HepG2 (cell line): ENCODE results near the gene ANG. TPM values are rescaled to one million over a fixed set of nuclear protein-coding genes. Genes with fewer than 3 reads are reported as not detected.

Experiments used
- ATM ChIP-seq: fragments of 450-650 bp; IDR thresholded peaks from 2 replicates; pipeline ENCODE4 v1.7.1; 2017; ENCODE audit warnings: mild to moderate bottlenecking, borderline replicate concordance
- CC2D1A ChIP-seq: sonication (generic); formaldehyde crosslinking; IDR thresholded peaks from 2 replicates; pipeline ENCODE4 v1.8.1; 2023; ENCODE audit warnings: mild to moderate bottlenecking, missing genetic modification reagents
- CCAR2 ChIP-seq: fragments of 200-400 bp; formaldehyde crosslinking; optimal IDR thresholded peaks from 2 replicates; pipeline ENCODE3; 2018; ENCODE audit warnings: low read depth, mild to moderate bottlenecking, low read length, moderate library complexity
- CHD4 ChIP-seq: fragments of 200-600 bp; sonication (generic); IDR thresholded peaks from 2 replicates; pipeline ENCODE4 v1.7.0; 2017; ENCODE audit warnings: mild to moderate bottlenecking, low read length, borderline replicate concordance
- ELF4 ChIP-seq: sonication (generic); formaldehyde crosslinking; IDR thresholded peaks from 2 replicates; pipeline ENCODE4 v1.5.0; 2020; ENCODE audit warnings: missing genetic modification reagents, mild to moderate bottlenecking, moderate library complexity, borderline replicate concordance
- FOXJ3 ChIP-seq: sonication (generic); formaldehyde crosslinking; IDR thresholded peaks from 2 replicates; pipeline ENCODE4 v1.4.0; 2020; ENCODE audit warnings: missing genetic modification reagents, mild to moderate bottlenecking, borderline replicate concordance
- FOXO1 ChIP-seq: sonication (generic); formaldehyde crosslinking; IDR thresholded peaks from 2 replicates; pipeline ENCODE4 v1.4.0; 2020; ENCODE audit warnings: missing genetic modification reagents
- HES4 ChIP-seq: sonication (generic); formaldehyde crosslinking; IDR thresholded peaks from 2 replicates; pipeline ENCODE4 v1.9.0; 2021; ENCODE audit warnings: mild to moderate bottlenecking, missing genetic modification reagents, borderline replicate concordance
- HNF4A ChIP-seq: sonication (generic); formaldehyde crosslinking; IDR thresholded peaks from 2 replicates; pipeline ENCODE4 v1.4.0; 2020; ENCODE audit warnings: missing genetic modification reagents
- MAF1 ChIP-seq: sonication (generic); formaldehyde crosslinking; IDR thresholded peaks from 2 replicates; pipeline ENCODE4 v1.5.0; 2020; ENCODE audit warnings: missing genetic modification reagents, borderline replicate concordance
- MYC ChIP-seq: sonication (generic); formaldehyde crosslinking; IDR thresholded peaks from 2 replicates; pipeline ENCODE4 v1.9.0; 2021; ENCODE audit warnings: missing genetic modification reagents, borderline replicate concordance
- NFKB2 ChIP-seq: sonication (generic); formaldehyde crosslinking; IDR thresholded peaks from 2 replicates; pipeline ENCODE4 v1.4.0; 2020; ENCODE audit warnings: missing genetic modification reagents, borderline replicate concordance
- RARA ChIP-seq: IDR thresholded peaks from 2 replicates; pipeline ENCODE4 v1.6.1; 2016; ENCODE audit warnings: missing genetic modification reagents, missing compliant biosample characterization
- SAP130 ChIP-seq: IDR thresholded peaks from 2 replicates; pipeline ENCODE4 v1.6.1; 2016; ENCODE audit warnings: low read depth
- SIN3A ChIP-seq: IDR thresholded peaks from 2 replicates; pipeline ENCODE4 v1.6.1; 2011; ENCODE audit warnings: low read depth, mild to moderate bottlenecking, control low read depth, low read length, borderline replicate concordance
- ZBTB8A ChIP-seq: sonication (generic); formaldehyde crosslinking; IDR thresholded peaks from 2 replicates; pipeline ENCODE4 v1.4.0; 2020; ENCODE audit warnings: mild to moderate bottlenecking, low read depth, missing genetic modification reagents, borderline replicate concordance
- ZC3H13 ChIP-seq: sonication (generic); formaldehyde crosslinking; IDR thresholded peaks from 2 replicates; pipeline ENCODE4 v1.8.1; 2023; ENCODE audit warnings: mild to moderate bottlenecking, missing genetic modification reagents, moderate library complexity
- ZNF101 ChIP-seq: sonication (generic); formaldehyde crosslinking; IDR thresholded peaks from 2 replicates; pipeline ENCODE4 v1.4.0; 2020; ENCODE audit warnings: mild to moderate bottlenecking, low read depth, missing genetic modification reagents, borderline replicate concordance
- ZNF44 ChIP-seq: sonication (generic); formaldehyde crosslinking; IDR thresholded peaks from 2 replicates; pipeline ENCODE4 v1.5.1; 2020; ENCODE audit warnings: mild to moderate bottlenecking, missing genetic modification reagents
- ZNF598 ChIP-seq: sonication (generic); formaldehyde crosslinking; IDR thresholded peaks from 2 replicates; pipeline ENCODE4 v1.5.1; 2020; ENCODE audit warnings: mild to moderate bottlenecking, missing genetic modification reagents, borderline replicate concordance
- ZNF709 ChIP-seq: sonication (generic); formaldehyde crosslinking; IDR thresholded peaks from 2 replicates; pipeline ENCODE4 v1.5.0; 2020; ENCODE audit warnings: mild to moderate bottlenecking, missing genetic modification reagents
- ZNF768 ChIP-seq: sonication (generic); formaldehyde crosslinking; IDR thresholded peaks from 2 replicates; pipeline ENCODE4 v1.4.0; 2020; ENCODE audit warnings: missing genetic modification reagents
- polyA plus RNA-seq, 8 experiments: library from polyadenylated mRNA; depleted of rRNA in 3 of 8; stranded (reverse) in 7 of 8; unstranded in 1 of 8; fragments of >200 nt; fragmentation: Illumina TruSeq in 4 of 8; extraction: Trizol in 4 of 8; gene quantifications; 2 replicates each; pipeline versions ENCODE4 v1.2.1 to v1.2.3, GENCODE V29; 2011 to 2016; ENCODE audit warnings: low read depth in 4 of 8, missing spikeins in 1 of 8, mixed read lengths in 1 of 8; ENCODE audit not compliant: insufficient read depth in 1 of 8
- total RNA-seq, 5 experiments: library from RNA; depleted of rRNA; stranded (reverse); fragments of >200 nt; fragmentation: Illumina TruSeq; extraction: Trizol; gene quantifications; 2 replicates each; pipeline ENCODE4 v1.2.3, GENCODE V29; 2016; ENCODE audit warnings: low read depth in 1 of 5
- TF ChIP-seq, protein P1 (sequence below): IDR thresholded peaks from 2 replicates; pipeline ENCODE4 v1.6.1; 2018; ENCODE audit warnings: missing genetic modification reagents, mild to moderate bottlenecking, missing compliant biosample characterization
- TF ChIP-seq, protein P2 (sequence below): sonication (generic); formaldehyde crosslinking; IDR thresholded peaks from 2 replicates; pipeline ENCODE4; 2020; ENCODE audit warnings: missing genetic modification reagents, mild to moderate bottlenecking, borderline replicate concordance
- TF ChIP-seq, protein P3 (sequence below): IDR thresholded peaks from 2 replicates; pipeline ENCODE4 v1.6.1; 2016

ANG gene
- total and polyA plus RNA-seq, 2 of the 13 experiments (the other 11 are each of a cell fraction or from before 2014, with no cell fraction given), result 83.6 to 401 TPM

DNA sequence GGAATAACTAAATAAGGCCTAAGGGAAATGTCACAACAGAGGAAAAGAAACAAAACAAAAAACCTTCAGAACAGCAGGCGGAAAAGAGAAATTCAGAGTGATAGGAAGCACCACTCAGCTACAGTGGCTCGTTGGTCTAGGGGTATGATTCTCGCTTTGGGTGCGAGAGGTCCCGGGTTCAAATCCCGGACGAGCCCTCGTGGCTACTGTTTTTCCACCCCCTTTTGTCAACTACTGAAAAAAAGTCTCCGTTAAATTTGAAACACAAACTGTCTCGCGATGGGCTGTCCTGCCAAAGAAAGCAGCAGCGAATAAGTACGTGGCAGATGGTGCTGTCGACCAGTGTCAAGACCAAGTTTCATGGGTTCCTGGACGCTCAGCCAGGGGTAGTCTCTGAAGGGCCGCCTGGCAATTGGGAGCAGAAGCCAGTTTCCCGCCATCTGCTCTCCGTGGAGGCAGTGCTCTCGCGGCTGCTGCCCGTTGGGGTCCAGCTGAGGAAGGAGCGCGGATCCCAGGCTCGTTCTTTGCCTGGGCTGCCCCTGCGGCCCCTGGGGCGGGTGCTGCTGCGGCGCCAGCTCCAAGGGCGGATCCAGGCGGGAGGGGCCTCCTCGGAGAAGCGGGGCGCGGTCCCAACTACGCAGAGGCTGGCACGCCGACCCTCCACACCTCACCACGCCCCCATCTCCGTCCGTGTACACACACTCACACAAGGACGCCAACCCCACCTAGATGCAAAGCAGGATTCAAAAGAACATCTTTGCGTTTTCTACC is 4.5 kb upstream of the ANG start, which contains the start of gene RNASE4 (continued):
- TF ChIP-seq NFKB2 (CRISPR knock-in tag), result peak; percentile 96; the same call in 1 of the 2 replicates
- TF ChIP-seq FOXJ3 (CRISPR knock-in tag), result no peak
- TF ChIP-seq SAP130 (CRISPR knock-in tag), result peak; percentile 88
- 0 out of 2 replicates have a peak, but pooled peaks have one; percentile 40 for TF ChIP-seq HNF4A (CRISPR knock-in tag)
- no peak for TF ChIP-seq ZBTB8A (CRISPR knock-in tag)
- TF ChIP-seq CHD4, result no peak
- peak; percentile 77 for TF ChIP-seq ZNF709 (CRISPR knock-in tag)
- TF ChIP-seq ZC3H13 (CRISPR knock-in tag), result peak; percentile 24; the same call in 1 of the 2 replicates
- TF ChIP-seq, protein P1, sequence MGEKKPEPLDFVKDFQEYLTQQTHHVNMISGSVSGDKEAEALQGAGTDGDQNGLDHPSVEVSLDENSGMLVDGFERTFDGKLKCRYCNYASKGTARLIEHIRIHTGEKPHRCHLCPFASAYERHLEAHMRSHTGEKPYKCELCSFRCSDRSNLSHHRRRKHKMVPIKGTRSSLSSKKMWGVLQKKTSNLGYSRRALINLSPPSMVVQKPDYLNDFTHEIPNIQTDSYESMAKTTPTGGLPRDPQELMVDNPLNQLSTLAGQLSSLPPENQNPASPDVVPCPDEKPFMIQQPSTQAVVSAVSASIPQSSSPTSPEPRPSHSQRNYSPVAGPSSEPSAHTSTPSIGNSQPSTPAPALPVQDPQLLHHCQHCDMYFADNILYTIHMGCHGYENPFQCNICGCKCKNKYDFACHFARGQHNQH, result peak; percentile 77
- no peak for TF ChIP-seq ZNF44 (CRISPR knock-in tag)
- TF ChIP-seq MYC (CRISPR knock-in tag), result peak; percentile 81
- TF ChIP-seq ZNF768 (CRISPR knock-in tag), result peak; percentile 57; the same call in 1 of the 2 replicates
- TF ChIP-seq, protein P2, sequence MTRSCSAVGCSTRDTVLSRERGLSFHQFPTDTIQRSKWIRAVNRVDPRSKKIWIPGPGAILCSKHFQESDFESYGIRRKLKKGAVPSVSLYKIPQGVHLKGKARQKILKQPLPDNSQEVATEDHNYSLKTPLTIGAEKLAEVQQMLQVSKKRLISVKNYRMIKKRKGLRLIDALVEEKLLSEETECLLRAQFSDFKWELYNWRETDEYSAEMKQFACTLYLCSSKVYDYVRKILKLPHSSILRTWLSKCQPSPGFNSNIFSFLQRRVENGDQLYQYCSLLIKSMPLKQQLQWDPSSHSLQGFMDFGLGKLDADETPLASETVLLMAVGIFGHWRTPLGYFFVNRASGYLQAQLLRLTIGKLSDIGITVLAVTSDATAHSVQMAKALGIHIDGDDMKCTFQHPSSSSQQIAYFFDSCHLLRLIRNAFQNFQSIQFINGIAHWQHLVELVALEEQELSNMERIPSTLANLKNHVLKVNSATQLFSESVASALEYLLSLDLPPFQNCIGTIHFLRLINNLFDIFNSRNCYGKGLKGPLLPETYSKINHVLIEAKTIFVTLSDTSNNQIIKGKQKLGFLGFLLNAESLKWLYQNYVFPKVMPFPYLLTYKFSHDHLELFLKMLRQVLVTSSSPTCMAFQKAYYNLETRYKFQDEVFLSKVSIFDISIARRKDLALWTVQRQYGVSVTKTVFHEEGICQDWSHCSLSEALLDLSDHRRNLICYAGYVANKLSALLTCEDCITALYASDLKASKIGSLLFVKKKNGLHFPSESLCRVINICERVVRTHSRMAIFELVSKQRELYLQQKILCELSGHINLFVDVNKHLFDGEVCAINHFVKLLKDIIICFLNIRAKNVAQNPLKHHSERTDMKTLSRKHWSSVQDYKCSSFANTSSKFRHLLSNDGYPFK (CRISPR knock-in tag), result peak; percentile 62; the same call in 1 of the 2 replicates
- TF ChIP-seq FOXO1 (CRISPR knock-in tag), result peak; percentile 43
- TF ChIP-seq, protein P3, sequence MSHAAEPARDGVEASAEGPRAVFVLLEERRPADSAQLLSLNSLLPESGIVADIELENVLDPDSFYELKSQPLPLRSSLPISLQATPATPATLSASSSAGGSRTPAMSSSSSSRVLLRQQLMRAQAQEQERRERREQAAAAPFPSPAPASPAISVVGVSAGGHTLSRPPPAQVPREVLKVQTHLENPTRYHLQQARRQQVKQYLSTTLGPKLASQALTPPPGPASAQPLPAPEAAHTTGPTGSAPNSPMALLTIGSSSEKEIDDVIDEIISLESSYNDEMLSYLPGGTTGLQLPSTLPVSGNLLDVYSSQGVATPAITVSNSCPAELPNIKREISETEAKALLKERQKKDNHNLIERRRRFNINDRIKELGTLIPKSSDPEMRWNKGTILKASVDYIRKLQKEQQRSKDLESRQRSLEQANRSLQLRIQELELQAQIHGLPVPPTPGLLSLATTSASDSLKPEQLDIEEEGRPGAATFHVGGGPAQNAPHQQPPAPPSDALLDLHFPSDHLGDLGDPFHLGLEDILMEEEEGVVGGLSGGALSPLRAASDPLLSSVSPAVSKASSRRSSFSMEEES (CRISPR knock-in tag), result peak; percentile 64
- TF ChIP-seq ELF4 (CRISPR knock-in tag), result 0 out of 2 replicates have a peak, but pooled peaks have one; percentile 13
- 0 out of 2 replicates have a peak, but pooled peaks have one; percentile 88 for TF ChIP-seq SIN3A
- TF ChIP-seq ATM, result 0 out of 2 replicates have a peak, but pooled peaks have one; percentile 27
- TF ChIP-seq HES4 (CRISPR knock-in tag), result no peak
- TF ChIP-seq ZNF598, result 0 out of 2 replicates have a peak, but pooled peaks have one; percentile 38
- no peak for TF ChIP-seq CCAR2
- no peak for TF ChIP-seq ZNF101
- TF ChIP-seq CC2D1A, result no peak
- peak; percentile 40 for TF ChIP-seq RARA
- TF ChIP-seq MAF1 (CRISPR knock-in tag), result peak; percentile 96
